Vagina (tissue), 2 donors: ENCODE data around the gene RNF215. TPM values are rescaled to one million over a fixed set of nuclear protein-coding genes. Genes with fewer than 3 reads are reported as not detected.

Experiments used
- DNase-seq, 2 donors: peaks; one replicate each; pipeline ENCODE4 v3.0.0-alpha.2; 2017; ENCODE audit errors: extremely low spot score in 2 of 2
- H3K27ac ChIP-seq: fragments of 200-600 bp; sonication (generic); one replicate; pipeline ENCODE4 v1.5.1; 2019
- H3K27me3 ChIP-seq: fragments of 200-600 bp; sonication (generic); one replicate; pipeline ENCODE4 v1.5.1; 2019
- H3K36me3 ChIP-seq, 2 donors: fragments of 200-600 bp; sonication (generic); one replicate each; pipeline ENCODE4 v1.5.1; 2017 to 2019
- H3K4me1 ChIP-seq: fragments of 200-600 bp; sonication (generic); one replicate; pipeline ENCODE4 v1.5.1; 2019
- H3K4me3 ChIP-seq, 2 donors: fragments of 200-600 bp; sonication (generic); 1 replicate in 1 of 2; 2 replicates in 1 of 2; pipeline ENCODE4 v1.5.1; 2016 to 2019
- H3K9me3 ChIP-seq: fragments of 200-600 bp; sonication (generic); one replicate; pipeline ENCODE4 v1.5.1; 2019
- CTCF ChIP-seq, 3 experiments: fragments of 450-650 bp in 2 of 3; fragments of 200-600 bp in 1 of 3; sonication (generic) in 1 of 3; IDR thresholded peaks; one replicate each; pipeline ENCODE4 v1.5.1; 2017 to 2019; ENCODE audit warnings: antibody characterized with exemption in 3 of 3, mild to moderate bottlenecking in 2 of 3, moderate library complexity in 2 of 3
- POLR2A ChIP-seq, 2 donors: fragments of 450-650 bp; IDR thresholded peaks; one replicate each; pipeline ENCODE4 v1.6.1; 2017; ENCODE audit warnings: antibody characterized with exemption in 2 of 2, mild to moderate bottlenecking in 2 of 2, moderate library complexity in 2 of 2
- POLR2AphosphoS5 ChIP-seq, 2 donors: sonication (generic); formaldehyde crosslinking; IDR thresholded peaks; one replicate each; pipeline ENCODE4 v1.9.0; 2017; ENCODE audit warnings: antibody characterized with exemption in 2 of 2, mild to moderate bottlenecking in 2 of 2, low read depth in 1 of 2; ENCODE audit not compliant: insufficient read depth in 1 of 2
- intact Hi-C: fragments of 100-400 bp; cut with DNase I; formaldehyde crosslinking; loops from one replicate; pipeline ENCODE4 v1.15.1; 2023
- total RNA-seq: library from RNA; depleted of rRNA; stranded (reverse); fragments of >200 nt; gene quantifications from one replicate; pipeline ENCODE4 v1.2.3, GENCODE V29; 2016

RNF215 gene
- total RNA-seq, 1 donor from 2014 or later, result 17.4 TPM

- TF ChIP-seq POLR2A (IDR thresholded peaks at IDR 0.05) (no peak), POLR2AphosphoS5 (IDR thresholded peaks at IDR 0.05; ENCODE audit: insufficient read depth in 1 of 2, low read depth in 1 of 2) (no peak)
- H3K27me3 ChIP-seq, result no peaks in the 10 kb centered on the region
- H3K9me3 ChIP-seq, result no peaks in the 10 kb centered on the region
- intact Hi-C loops, result no loop called here
- no peak overlapping the region for H3K4me3 ChIP-seq
- peaks cover 35% of the 10 kb centered on the region for H3K4me1 ChIP-seq
- no peak overlapping the region for H3K27ac ChIP-seq
- DNase-seq, result no peak
- H3K36me3 ChIP-seq, result no peaks in the 10 kb centered on the region
Observed at GRCh38 chr22:30399718-30400117, 12.5 kb upstream of the RNF215 start.

GRCh38 chr22:30398685-30399680 lies 11.8 kb upstream of the RNF215 start:
- Histone ChIP-seq H3K4me3 (no peak overlapping the region), H3K9me3 (no peaks in the 10 kb centered on the region), H3K27ac (no peak overlapping the region), H3K4me1 (peaks cover 35% of the 10 kb centered on the region), H3K27me3 (no peaks in the 10 kb centered on the region), H3K36me3 (no peaks in the 10 kb centered on the region)
- intact Hi-C loops, result no loop called here
- TF ChIP-seq POLR2A (IDR thresholded peaks at IDR 0.05) (no peak), POLR2AphosphoS5 (IDR thresholded peaks at IDR 0.05; ENCODE audit: insufficient read depth in 1 of 2, low read depth in 1 of 2) (no peak), CTCF (IDR thresholded peaks at IDR 0.05) (no peak)
- DNase-seq, result no peak

GRCh38 chr22:30397656-30398635 lies 10.7 kb upstream of the RNF215 start:
- intact Hi-C loops, result no loop called here
- no peak for TF ChIP-seq CTCF (IDR thresholded peaks at IDR 0.05)
- TF ChIP-seq POLR2AphosphoS5 (IDR thresholded peaks at IDR 0.05; ENCODE audit: insufficient read depth in 1 of 2, low read depth in 1 of 2), result no peak
- TF ChIP-seq POLR2A (IDR thresholded peaks at IDR 0.05), result no peak
- Histone ChIP-seq H3K27me3 (no peaks in the 10 kb centered on the region), H3K4me1 (peaks cover 35% of the 10 kb centered on the region), H3K9me3 (no peaks in the 10 kb centered on the region), H3K27ac (peak overlapping the region; percentile 74), H3K36me3 (no peaks in the 10 kb centered on the region), H3K4me3 (peak overlapping the region; percentile 68 to 97)
- DNase-seq, result no peak

GRCh38 chr22:30396871-30397655 lies 9.9 kb upstream of the RNF215 start, which contains the start of gene SEC14L2:
TSS of gene SEC14L2 (plus strand) at chr22:30397018. CDS start at chr22:30397117, 99 bp downstream.
- DNase-seq, result no peak
- intact Hi-C loops, result no loop called here
- Histone ChIP-seq H3K27me3 (no peaks in the 10 kb centered on the region), H3K4me3 (peak within 1 kb of the TSS; percentile 68 to 97), H3K27ac (peak within 1 kb of the TSS; percentile 74), H3K36me3 (no peaks in the 10 kb centered on the region), H3K4me1 (peaks cover 35% of the 10 kb centered on the region), H3K9me3 (no peaks in the 10 kb centered on the region)
- TF ChIP-seq POLR2AphosphoS5 (IDR thresholded peaks at IDR 0.05; ENCODE audit: insufficient read depth in 1 of 2, low read depth in 1 of 2), result peak in 1 of 2 donors; percentile 80
- TF ChIP-seq CTCF (IDR thresholded peaks at IDR 0.05), result no peak
- TF ChIP-seq POLR2A (IDR thresholded peaks at IDR 0.05), result peak in 1 of 2 donors; percentile 40
